Stomach (tissue), 9 donors: ENCODE measurements around the gene COBL. TPM values are rescaled to one million over a fixed set of nuclear protein-coding genes. Genes with fewer than 3 reads are reported as not detected.

Experiments
- DNase-seq, 2 donors: peaks; one replicate each; pipeline versions ENCODE4 v3.0.0 to v3.0.0-alpha.2; 2013 to 2019
- H3K27ac ChIP-seq, 5 donors: fragments of 200-600 bp in 4 of 5; sonication (generic) in 4 of 5; one replicate each; pipeline ENCODE4 v1.5.1; 2013 to 2019; ENCODE audit warnings: mild to moderate bottlenecking in 1 of 5, moderate library complexity in 1 of 5
- H3K27me3 ChIP-seq, 3 donors: fragments of 200-600 bp; sonication (generic); one replicate each; pipeline ENCODE4 v1.5.1; 2017 to 2019; ENCODE audit warnings: mixed run types in 1 of 3
- H3K36me3 ChIP-seq, 4 donors: fragments of 200-600 bp; sonication (generic); 1 replicate in 3 of 4; 2 replicates in 1 of 4; pipeline ENCODE4 v1.5.1; 2016 to 2019
- H3K4me1 ChIP-seq, 4 donors: fragments of 200-600 bp; sonication (generic); one replicate each; pipeline ENCODE4 v1.5.1; 2016 to 2019
- H3K4me3 ChIP-seq, 4 donors: fragments of 200-600 bp; sonication (generic) in 3 of 4; one replicate each; pipeline ENCODE4 v1.5.1; 2016 to 2019; ENCODE audit warnings: mild to moderate bottlenecking in 1 of 4
- H3K9me3 ChIP-seq, 4 donors: fragments of 200-600 bp; sonication (generic); one replicate each; pipeline ENCODE4 v1.5.1; 2016 to 2019
- EP300 ChIP-seq: sonication (generic); formaldehyde crosslinking; IDR thresholded peaks from one replicate; pipeline ENCODE4 v1.6.1; 2017; ENCODE audit warnings: antibody characterized with exemption
- POLR2A ChIP-seq, 4 donors: fragments of 450-650 bp; IDR thresholded peaks; one replicate each; pipeline ENCODE4 v1.6.1; 2016; ENCODE audit warnings: antibody characterized with exemption in 4 of 4, control low read depth in 2 of 4, mild to moderate bottlenecking in 1 of 4, moderate library complexity in 1 of 4
- POLR2AphosphoS5 ChIP-seq, 3 donors: sonication (generic); formaldehyde crosslinking; IDR thresholded peaks; one replicate each; pipeline ENCODE4 v1.6.1; 2016; ENCODE audit warnings: antibody characterized with exemption in 3 of 3
- WGBS, 5 donors: extraction: QIAGEN DNeasy Blood & Tissue Kit in 3 of 5; methylation state at CpG; one replicate each; pipeline versions ENCODE4 v1.1.5 to v1.1.7; 2013 to 2018; 5-methylcytosine and 5-hydroxymethylcytosine counted together
- intact Hi-C: fragments of 100-400 bp; cut with DNase I; formaldehyde crosslinking; loops from one replicate; pipeline ENCODE4 v1.15.1; 2023; ENCODE audit warnings: low total_unique reads
- polyA plus RNA-seq, 3 donors: library from polyadenylated mRNA; stranded (reverse); fragments of 200-250 nt; gene quantifications; one replicate each; pipeline ENCODE4 v1.2.3, GENCODE V29; 2013
- total RNA-seq, 5 donors: library from RNA; depleted of rRNA; stranded (reverse); fragments of >200 nt; gene quantifications; one replicate each; pipeline versions ENCODE4 v1.1.0 to v1.2.3, GENCODE V29; 2014 to 2016
- TF ChIP-seq, protein P1 (sequence below), 7 experiments: fragments of 450-650 bp in 4 of 7; fragments of 200-600 bp in 3 of 7; sonication (generic) in 3 of 7; IDR thresholded peaks; one replicate each; pipeline ENCODE4 v1.5.1; 2016 to 2019; ENCODE audit warnings: antibody characterized with exemption in 7 of 7, control low read depth in 2 of 7, mild to moderate bottlenecking in 1 of 7
- donor health status: healthy with polysubstance abuse.
- donor health status: Bipolar disorder and iron deficiency.
- donor health status: healthy.

The COBL gene
- total and polyA plus RNA-seq, 8 donors = 4.9 to 79.9 (median 16.0) TPM

DNA sequence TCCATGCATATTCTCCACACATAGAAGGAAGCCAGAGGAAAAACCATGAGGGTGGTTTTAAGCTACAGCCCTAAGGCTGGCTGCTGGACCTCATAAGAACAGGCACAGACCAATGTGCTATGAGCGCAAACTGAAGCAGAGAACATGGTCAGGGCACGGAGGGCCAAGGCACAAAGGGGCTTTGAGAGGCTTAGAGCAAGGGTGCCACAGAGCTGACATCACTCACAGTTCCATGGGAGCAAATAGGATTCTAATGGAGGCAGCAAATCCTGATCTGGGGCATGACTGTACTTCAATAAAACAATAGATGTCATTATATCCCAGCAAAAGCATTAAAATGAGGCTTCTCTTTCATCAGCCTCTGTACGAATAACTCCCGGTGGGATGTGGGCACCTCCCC is 162.4 kb downstream of the COBL start:
- H3K27me3 ChIP-seq = no peaks in the 10 kb centered on the region
- TF ChIP-seq, protein P1, sequence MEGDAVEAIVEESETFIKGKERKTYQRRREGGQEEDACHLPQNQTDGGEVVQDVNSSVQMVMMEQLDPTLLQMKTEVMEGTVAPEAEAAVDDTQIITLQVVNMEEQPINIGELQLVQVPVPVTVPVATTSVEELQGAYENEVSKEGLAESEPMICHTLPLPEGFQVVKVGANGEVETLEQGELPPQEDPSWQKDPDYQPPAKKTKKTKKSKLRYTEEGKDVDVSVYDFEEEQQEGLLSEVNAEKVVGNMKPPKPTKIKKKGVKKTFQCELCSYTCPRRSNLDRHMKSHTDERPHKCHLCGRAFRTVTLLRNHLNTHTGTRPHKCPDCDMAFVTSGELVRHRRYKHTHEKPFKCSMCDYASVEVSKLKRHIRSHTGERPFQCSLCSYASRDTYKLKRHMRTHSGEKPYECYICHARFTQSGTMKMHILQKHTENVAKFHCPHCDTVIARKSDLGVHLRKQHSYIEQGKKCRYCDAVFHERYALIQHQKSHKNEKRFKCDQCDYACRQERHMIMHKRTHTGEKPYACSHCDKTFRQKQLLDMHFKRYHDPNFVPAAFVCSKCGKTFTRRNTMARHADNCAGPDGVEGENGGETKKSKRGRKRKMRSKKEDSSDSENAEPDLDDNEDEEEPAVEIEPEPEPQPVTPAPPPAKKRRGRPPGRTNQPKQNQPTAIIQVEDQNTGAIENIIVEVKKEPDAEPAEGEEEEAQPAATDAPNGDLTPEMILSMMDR (IDR thresholded peaks at IDR 0.05) = no peak
- TF ChIP-seq POLR2AphosphoS5 (IDR thresholded peaks at IDR 0.05) (no peak), POLR2A (IDR thresholded peaks at IDR 0.05) (no peak)
- no peak overlapping the region for H3K27ac ChIP-seq
- 94 to 100% (median 96%) methylated on average over 4 of the region's 4 CpGs for WGBS, 5 donors
- no peaks in the 10 kb centered on the region for H3K9me3 ChIP-seq
- no peak overlapping the region for H3K4me3 ChIP-seq
- H3K36me3 ChIP-seq = peaks cover 0 to 1% (median 0%) of the 10 kb centered on the region in 4 donors
- DNase-seq = no peak
- intact Hi-C loops = no loop called here
- peaks cover 0 to 4% (median 2%) of the 10 kb centered on the region in 4 donors for H3K4me1 ChIP-seq

DNA sequence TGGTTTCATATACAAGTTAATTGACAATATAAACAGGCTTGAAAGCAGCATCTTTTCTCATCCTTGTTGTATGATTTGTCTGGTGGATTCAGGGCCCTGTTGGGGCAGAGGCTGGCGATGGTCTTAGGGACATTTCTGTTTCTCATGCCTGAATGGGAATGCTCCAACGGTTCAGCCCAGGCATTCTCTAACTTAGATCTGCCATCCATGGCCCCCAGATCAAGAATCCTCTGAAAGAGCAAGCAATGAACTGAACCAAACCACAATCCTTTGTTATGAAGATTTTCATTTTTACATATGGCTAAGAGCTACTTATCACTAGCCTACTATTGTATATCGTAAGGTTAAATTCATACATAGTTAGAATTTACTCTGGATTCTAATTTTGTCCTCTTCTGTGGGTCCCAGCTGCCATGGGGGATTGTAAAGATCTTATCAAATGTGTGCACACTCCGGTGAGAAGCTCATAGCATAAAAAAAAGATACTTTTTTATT is 163.9 kb downstream of the COBL start:
- intact Hi-C loops = no loop called here
- TF ChIP-seq EP300 (no peak), POLR2A (IDR thresholded peaks at IDR 0.05) (no peak), POLR2AphosphoS5 (IDR thresholded peaks at IDR 0.05) (no peak)
- TF ChIP-seq, protein P1 (IDR thresholded peaks at IDR 0.05) = no peak
- H3K9me3 ChIP-seq = peaks cover 0 to 9% (median 5%) of the 10 kb centered on the region in 4 donors
- peaks cover 0 to 8% (median 0%) of the 10 kb centered on the region in 4 donors for H3K36me3 ChIP-seq
- DNase-seq = no peak
- H3K4me3 ChIP-seq = no peak overlapping the region
- no peaks in the 10 kb centered on the region for H3K27me3 ChIP-seq
- peaks cover 0 to 4% (median 2%) of the 10 kb centered on the region in 4 donors for H3K4me1 ChIP-seq
- WGBS, 5 donors = 82 to 89% (median 86%) methylated on average over 4 of the region's 4 CpGs
- no peak overlapping the region for H3K27ac ChIP-seq

DNA sequence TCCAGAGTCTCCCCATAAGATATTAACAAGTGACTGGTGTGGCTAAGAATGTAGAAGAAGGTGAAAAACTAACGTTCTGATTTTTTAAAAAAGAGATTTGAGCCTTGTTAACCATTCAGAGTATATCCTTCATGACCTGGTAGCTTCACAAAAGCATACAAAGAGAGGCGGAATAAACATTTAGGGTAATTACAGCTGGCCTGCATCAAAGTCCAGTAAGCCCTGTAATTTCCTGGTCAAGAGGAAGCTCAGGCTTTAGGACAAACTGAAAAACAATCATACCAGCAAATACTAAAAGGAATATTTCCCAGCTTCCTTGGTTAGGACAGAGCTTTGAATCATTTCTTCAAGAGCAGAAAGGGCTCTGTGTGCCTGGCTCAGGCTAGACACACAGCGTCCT is 165.2 kb downstream of the COBL start:
- no peak for TF ChIP-seq POLR2A (IDR thresholded peaks at IDR 0.05)
- TF ChIP-seq, protein P1 (IDR thresholded peaks at IDR 0.05) = no peak
- Histone ChIP-seq H3K4me1 (peaks cover 0 to 4% (median 2%) of the 10 kb centered on the region in 4 donors), H3K36me3 (peaks cover 0 to 8% (median 3%) of the 10 kb centered on the region in 4 donors), H3K9me3 (peaks cover 5 to 22% (median 17%) of the 10 kb centered on the region in 4 donors), H3K27ac (no peak overlapping the region), H3K27me3 (no peaks in the 10 kb centered on the region), H3K4me3 (no peak overlapping the region)
- no peak for DNase-seq
- intact Hi-C loops = no loop called here
- WGBS, 5 donors = 58 to 71% (median 63%) methylated on average over 3 of the region's 3 CpGs

DNA sequence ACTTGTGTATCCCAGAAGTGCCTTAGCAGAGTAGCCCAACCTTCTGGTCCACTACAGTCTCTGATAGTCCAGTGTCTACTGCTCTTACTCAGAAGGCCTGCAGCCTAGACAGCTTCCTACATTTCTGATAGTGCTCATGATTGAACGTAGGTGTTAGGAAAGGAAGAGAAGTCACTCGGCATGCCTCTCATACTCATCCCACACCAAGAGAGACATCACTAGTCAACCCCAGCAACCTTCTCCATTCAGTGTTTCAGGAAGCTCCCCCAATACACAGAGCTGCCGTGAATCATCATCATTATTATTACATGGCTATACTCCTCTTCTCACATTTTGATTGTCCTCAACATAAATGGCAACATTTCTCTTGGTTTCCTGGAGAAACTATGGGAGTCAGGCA is 166.4 kb downstream of the COBL start:
- Histone ChIP-seq H3K4me3 (no peak overlapping the region), H3K27me3 (no peaks in the 10 kb centered on the region), H3K27ac (no peak overlapping the region), H3K4me1 (peaks cover 0 to 4% (median 0%) of the 10 kb centered on the region in 4 donors), H3K9me3 (peaks cover 5 to 24% (median 17%) of the 10 kb centered on the region in 4 donors), H3K36me3 (peaks cover 0 to 8% (median 3%) of the 10 kb centered on the region in 4 donors)
- DNase-seq = no peak
- WGBS, 5 donors = 86 to 97% (median 94%) methylated on average over 3 of the region's 3 CpGs
- TF ChIP-seq POLR2AphosphoS5 (IDR thresholded peaks at IDR 0.05) (no peak), POLR2A (IDR thresholded peaks at IDR 0.05) (no peak), EP300 (no peak)
- TF ChIP-seq, protein P1 (IDR thresholded peaks at IDR 0.05) = no peak
- intact Hi-C loops = no loop called here
